RPMI8226 (cell line): ENCODE data around the gene TEX19.

ENCODE experiments used
- DNase-seq: peaks from one replicate; pipeline ENCODE4 v3.0.0-alpha.2; 2015

Gene TEX19

GRCh38 chr17:82391496-82392066 is 32.5 kb downstream of the TEX19 start:
- no peak for DNase-seq

GRCh38 chr17:82392209-82392920 is 33.3 kb downstream of the TEX19 start:
- DNase-seq: no peak

GRCh38 chr17:82392941-82393340 is 33.9 kb downstream of the TEX19 start:
- no peak for DNase-seq

- DNase-seq: no peak
Measured at GRCh38 chr17:82394278-82394677, 35.2 kb downstream of the TEX19 start.

GRCh38 chr17:82396601-82397435 is 37.8 kb downstream of the TEX19 start:
- no peak for DNase-seq

GRCh38 chr17:82397449-82398335 is 38.6 kb downstream of the TEX19 start:
- DNase-seq: no peak

- no peak for DNase-seq
Measured at GRCh38 chr17:82399041-82399441, 40.0 kb downstream of the TEX19 start.

- DNase-seq: peak; percentile 29
Measured at GRCh38 chr17:82399601-82400101, 40.6 kb downstream of the TEX19 start.

GRCh38 chr17:82400206-82400605 is 41.2 kb downstream of the TEX19 start:
- DNase-seq: peak; percentile 38

GRCh38 chr17:82400830-82401229 is 41.8 kb downstream of the TEX19 start:
- DNase-seq: peak; percentile 93

- DNase-seq: peak; percentile 88
Measured at GRCh38 chr17:82402865-82403264, 43.8 kb downstream of the TEX19 start.

GRCh38 chr17:82403662-82404660 is 44.9 kb downstream of the TEX19 start:
- no peak for DNase-seq

- no peak for DNase-seq
Measured at GRCh38 chr17:82405051-82405450, 46.0 kb downstream of the TEX19 start.

GRCh38 chr17:82406131-82406671 is 47.2 kb downstream of the TEX19 start:
- no peak for DNase-seq

- DNase-seq: no peak
Measured at GRCh38 chr17:82407255-82407654, 48.2 kb downstream of the TEX19 start.

GRCh38 chr17:82408288-82408937 is 49.4 kb downstream of the TEX19 start:
- no peak for DNase-seq

GRCh38 chr17:82408938-82409318 is 49.9 kb downstream of the TEX19 start:
- no peak for DNase-seq

GRCh38 chr17:82410014-82410716 is 51.1 kb downstream of the TEX19 start:
- DNase-seq: no peak

GRCh38 chr17:82411396-82412053 is 52.5 kb downstream of the TEX19 start:
- DNase-seq: no peak
